HG02571 (cell line): Measurements from ENCODE around the gene VAV1.

Source experiments
- ATAC-seq: cut with Tn5 transposase; IDR thresholded peaks from one replicate; pipeline ENCODE4 v1.9.1; 2021; ENCODE audit warnings: mild to moderate bottlenecking, moderate library complexity; ENCODE audit not compliant: unreplicated experiment

VAV1 gene

DNA sequence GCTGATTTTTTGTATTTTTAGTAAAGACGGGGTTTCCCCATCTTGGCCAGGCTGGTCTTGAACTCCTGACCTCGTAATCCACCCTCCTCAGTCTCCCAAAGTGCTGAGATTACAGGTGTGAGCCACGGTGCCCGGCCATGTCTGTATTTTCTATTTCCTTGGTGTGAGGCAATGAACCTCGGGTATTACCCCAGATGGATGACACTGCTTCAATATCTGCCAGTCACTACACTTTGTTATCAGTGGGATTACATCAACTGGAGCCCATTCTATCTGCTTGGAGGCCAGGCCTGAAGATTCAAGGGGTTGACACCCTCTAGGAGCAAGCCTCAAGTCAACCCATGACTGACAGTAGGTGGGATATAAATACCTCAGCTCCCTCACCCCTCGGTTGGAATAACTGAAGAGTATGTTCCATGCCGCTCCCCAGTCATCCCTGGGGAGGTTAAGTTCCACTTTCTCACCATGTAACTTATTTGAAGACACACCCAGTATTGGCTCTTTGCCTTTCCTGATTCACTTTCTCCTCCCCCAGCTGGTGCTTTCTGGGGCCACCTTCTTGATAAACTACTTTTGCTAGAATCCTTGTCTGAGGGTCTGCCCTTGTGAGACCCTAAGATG, 113.9 kb downstream of the VAV1 start:
- no peak for ATAC-seq

DNA sequence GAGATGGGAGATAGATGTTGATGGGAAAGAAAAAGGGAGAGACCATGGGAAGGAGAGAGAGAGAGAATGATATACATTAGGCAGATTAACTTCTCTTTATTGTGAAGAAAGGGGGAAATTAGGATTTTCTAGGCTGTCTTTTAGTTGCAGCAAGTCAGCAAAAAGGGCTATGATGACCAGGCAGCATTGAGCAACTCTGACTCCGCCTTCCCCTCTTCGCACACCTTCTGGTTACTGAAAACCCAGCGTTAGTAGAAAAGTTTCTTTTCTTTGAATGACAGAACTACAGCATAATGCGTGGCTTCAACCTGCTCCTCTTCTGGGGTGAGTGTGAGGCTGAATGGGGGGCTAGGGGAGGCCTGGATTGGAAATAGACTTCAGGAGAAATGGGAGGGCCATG, 114.8 kb downstream of the VAV1 start, which contains the start of gene ADGRE1:
Gene ADGRE1 (plus strand): TSS at position 264 of the 400 bp plus-strand sequence. CDS start 30 bp downstream, at position 294.
- ATAC-seq: no peak

DNA sequence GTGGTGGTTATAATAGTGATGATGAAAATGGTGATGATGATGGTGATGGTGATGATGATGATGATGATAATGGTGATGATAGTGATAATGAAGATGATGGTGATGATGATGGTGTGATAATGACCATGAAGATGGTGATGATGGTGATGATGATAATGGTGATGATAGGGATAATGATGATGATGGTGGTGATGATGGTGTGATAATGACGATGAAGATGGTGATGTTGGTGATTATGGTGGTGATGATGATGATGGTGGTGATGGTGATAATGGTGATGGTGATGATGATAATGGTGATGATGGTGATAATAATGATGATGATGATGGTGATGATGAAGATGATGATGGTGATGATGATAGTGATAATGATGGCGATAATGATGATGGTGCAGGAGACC, 116.5 kb downstream of the VAV1 start:
- ATAC-seq: no peak

DNA sequence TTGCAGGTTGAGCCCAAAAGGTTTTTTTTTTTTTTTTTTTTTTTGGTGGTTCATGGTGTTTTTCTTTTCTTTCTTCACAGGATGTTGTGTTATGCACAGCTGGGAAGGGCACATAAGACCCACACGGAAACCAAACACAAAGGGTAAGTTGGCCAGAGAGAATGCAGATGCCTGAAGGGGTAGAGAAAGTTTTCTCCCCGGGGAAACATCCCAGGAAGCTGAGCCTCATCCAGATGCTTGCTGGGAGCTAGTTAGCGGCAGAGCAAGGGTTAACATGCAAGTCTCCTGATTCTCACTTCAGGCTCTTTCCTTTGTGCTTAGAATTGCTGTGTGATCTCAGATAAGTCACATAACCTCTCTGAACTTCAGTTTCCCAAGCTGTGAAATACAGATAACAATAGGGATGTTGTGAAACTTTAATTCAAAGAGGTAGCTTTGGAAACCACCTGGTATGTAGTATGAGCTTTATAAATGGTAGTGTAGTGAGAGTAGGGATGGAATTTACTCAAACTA, 117.9 kb downstream of the VAV1 start:
- ATAC-seq: no peak

DNA sequence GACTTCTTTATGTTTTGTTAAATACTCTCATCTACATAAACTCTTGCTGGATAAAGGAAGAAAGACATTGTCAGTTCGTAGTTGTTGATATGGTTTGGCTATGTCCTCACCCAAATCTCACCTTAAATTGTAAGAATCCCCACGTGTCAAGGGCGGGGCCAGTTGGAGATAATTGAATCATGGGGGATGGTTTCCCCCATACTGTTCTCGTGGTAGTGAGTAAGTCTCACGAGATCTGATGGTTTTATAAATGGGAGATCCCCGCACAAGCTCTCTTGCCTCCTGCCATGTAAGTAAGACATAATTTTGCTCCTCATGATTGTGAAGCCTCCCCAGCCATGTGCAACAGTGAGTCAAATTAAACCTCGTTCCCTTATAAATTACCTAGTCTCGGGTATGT, 118.4 kb downstream of the VAV1 start:
- no peak for ATAC-seq

DNA sequence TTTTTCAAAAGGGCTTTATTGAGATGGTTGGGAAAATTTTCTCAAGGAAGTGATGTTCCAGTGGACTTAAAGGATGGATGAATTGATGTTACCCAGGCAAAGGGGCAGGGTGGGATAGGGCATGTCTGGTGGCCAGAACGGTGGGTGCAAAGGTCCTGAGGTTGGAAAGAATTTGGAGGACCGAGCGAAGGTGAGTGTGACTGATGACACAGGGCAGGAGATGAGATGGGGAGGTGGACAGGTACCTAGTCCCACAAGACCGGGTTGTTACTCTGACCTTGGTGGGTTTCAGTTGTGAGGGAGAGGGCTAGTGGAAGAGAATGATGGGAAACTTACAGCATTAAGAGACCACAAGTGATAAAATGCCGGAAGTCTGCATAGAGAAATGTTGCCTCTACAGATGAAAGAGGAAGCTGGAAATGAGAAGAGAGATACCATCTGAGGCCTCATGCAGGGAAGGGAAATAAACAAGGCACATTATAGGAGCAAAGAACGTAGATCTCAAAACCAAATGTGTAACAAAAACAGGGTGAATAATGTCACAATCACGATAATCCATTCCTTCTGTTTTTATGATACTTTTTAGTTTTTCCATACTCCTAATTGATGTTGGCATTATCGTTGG, 119.4 kb downstream of the VAV1 start:
- ATAC-seq: no peak

DNA sequence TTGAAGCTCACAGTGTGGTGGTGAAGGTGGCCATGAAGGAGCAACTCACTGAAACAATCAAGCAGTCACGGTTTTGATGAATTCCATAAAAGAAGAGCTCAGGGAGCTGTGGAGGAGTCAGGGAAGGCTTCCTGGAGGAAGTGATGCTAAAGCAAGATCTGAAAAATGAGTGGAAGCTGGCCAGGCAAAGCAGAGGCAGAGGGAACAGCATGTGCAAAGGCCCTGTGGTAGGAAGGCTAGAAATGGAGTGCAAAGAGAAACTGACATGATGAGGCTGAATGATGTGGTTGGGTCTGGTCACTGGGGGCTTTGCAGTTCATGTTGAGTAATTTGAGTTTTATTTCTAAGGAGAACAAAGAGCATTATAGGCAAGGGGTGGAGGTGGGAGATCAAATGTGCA, 121.8 kb downstream of the VAV1 start:
- no peak for ATAC-seq

DNA sequence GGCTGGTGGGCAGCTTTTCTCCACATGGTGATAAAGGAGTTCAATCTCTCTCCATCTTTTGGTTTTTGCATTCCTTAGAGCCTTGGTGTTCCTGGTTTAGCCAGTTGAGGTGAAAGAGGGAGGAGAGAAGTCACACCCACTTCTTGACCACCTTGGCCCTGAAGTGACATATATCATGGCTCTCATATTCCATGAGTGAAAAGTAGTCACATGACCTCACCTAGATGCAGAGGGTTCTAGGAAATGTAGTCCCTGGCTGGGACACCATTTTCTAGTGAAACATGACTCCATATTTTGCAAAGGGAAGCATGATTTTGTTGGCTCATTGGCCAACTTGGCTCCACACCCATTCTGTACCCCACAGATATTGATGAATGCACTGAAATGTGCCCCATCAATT, 130.9 kb downstream of the VAV1 start:
- no peak for ATAC-seq

DNA sequence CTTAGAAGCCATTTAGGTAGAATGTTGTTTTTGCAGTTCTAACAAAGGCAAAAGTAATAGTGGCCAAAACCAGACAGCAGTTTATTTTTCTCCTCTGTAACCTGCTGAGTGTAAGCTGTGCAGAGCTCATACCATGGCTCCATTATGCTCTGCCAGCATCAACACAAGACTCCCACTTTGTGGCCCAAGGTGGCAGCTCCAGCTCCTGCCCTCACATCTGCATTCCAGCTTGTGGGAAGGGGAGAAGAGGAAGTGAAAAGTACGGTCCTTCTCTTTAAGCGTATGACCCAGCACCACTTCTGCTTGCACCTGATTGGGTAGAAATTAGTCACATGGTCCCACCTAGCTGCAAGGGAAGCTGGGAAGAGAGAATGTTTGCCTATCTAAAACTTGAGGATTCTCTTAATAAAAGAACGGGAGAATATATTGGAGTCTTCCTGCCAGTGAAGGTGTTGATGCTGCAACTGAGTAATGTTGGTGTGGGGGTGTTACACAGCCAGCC, 134.1 kb downstream of the VAV1 start:
- no peak for ATAC-seq
